MG63 (cell line): ENCODE results near the gene CBFB. TPM values are rescaled to one million over a fixed set of nuclear protein-coding genes. Genes with fewer than 3 reads are reported as not detected.

ENCODE experiments used
- total RNA-seq: library from RNA; depleted of rRNA; stranded (reverse); fragments of >200 nt; shearing (Covaris generic); gene quantifications from 2 replicates; pipeline ENCODE4 v1.2.3, GENCODE V29; 2014; ENCODE audit warnings: low replicate concordance; rRNA removed

The CBFB gene
- total RNA-seq, 1 experiment from 2014 or later = 15.8 TPM

Other genes with a start within 250 kb of the CBFB start
- not detected in 2 replicates for gene TERB1, start 227.6 kb upstream of the CBFB start, total RNA-seq
- 96.2 and 150 TPM in 2 replicates for gene NAE1, start 198.2 kb upstream of the CBFB start, total RNA-seq
- not detected in 2 replicates for gene CA7, start 184.7 kb upstream of the CBFB start, total RNA-seq
- gene PDP2, start 148.6 kb upstream of the CBFB start, total RNA-seq = 2.5 and 6.4 TPM in 2 replicates
- gene CDH16, start 110.3 kb upstream of the CBFB start, total RNA-seq = not detected in 2 replicates
- gene RRAD, start 103.6 kb upstream of the CBFB start, total RNA-seq = 1.6 and 10.4 TPM in 2 replicates
- gene CIAO2B, start 94.7 kb upstream of the CBFB start, total RNA-seq = 52.7 and 125 TPM in 2 replicates
- gene CES2, start 93.6 kb upstream of the CBFB start, total RNA-seq = 12.8 and 32.7 TPM in 2 replicates
- gene CES3, start 67.9 kb upstream of the CBFB start, total RNA-seq = 1.3 and 1.9 TPM in 2 replicates
- 0.82 TPM in 1 of 2 replicates, not detected in the other for gene CES4A, start 40.6 kb upstream of the CBFB start, total RNA-seq
- 5.6 and 18.9 TPM in 2 replicates for gene PHAF1, start 80.8 kb downstream of the CBFB start, total RNA-seq
- gene B3GNT9, start 121.8 kb downstream of the CBFB start, total RNA-seq = 5.2 and 10.0 TPM in 2 replicates
- 11.4 and 14.4 TPM in 2 replicates for gene TRADD, start 130.8 kb downstream of the CBFB start, total RNA-seq
- 2.5 and 7.0 TPM in 2 replicates for gene FBXL8, start 130.8 kb downstream of the CBFB start, total RNA-seq
- gene HSF4, start 135.6 kb downstream of the CBFB start, total RNA-seq = 3.9 TPM in 1 of 2 replicates, not detected in the other
- 9.9 and 16.5 TPM in 2 replicates for gene NOL3, start 141.4 kb downstream of the CBFB start, total RNA-seq
- 5.7 and 8.5 TPM in 2 replicates for gene MATCAP1, start 154.8 kb downstream of the CBFB start, total RNA-seq
- not detected in 2 replicates for gene EXOC3L1, start 161.0 kb downstream of the CBFB start, total RNA-seq
- gene E2F4, start 163.0 kb downstream of the CBFB start, total RNA-seq = 72.5 and 81.0 TPM in 2 replicates
- 1.9 TPM in 1 of 2 replicates, not detected in the other for gene ELMO3, start 170.0 kb downstream of the CBFB start, total RNA-seq
- 27.1 and 33.2 TPM in 2 replicates for gene TMEM208, start 198.0 kb downstream of the CBFB start, total RNA-seq
- gene FHOD1, start 218.3 kb downstream of the CBFB start, total RNA-seq = 7.7 and 8.9 TPM in 2 replicates
- gene SLC9A5, start 219.8 kb downstream of the CBFB start, total RNA-seq = 0.03 TPM in 1 of 2 replicates, not detected in the other